CD4-positive, CD25-positive, alpha-beta regulatory T cell (primary cell): Measurements from ENCODE around the gene TUBGCP6. TPM values are rescaled to one million over a fixed set of nuclear protein-coding genes. Genes with fewer than 3 reads are reported as not detected.
A peak's percentile ranks its signal among the peaks of the same experiment; 100 is the strongest.

Experiments
- ATAC-seq, 2 donors: fragments of 150-1000 bp; cut with Tn5 transposase; one replicate each; pipeline ENCODE4 v1.10.0; 2021; ENCODE audit warnings: low read depth in 2 of 2, moderate number of reproducible peaks in 2 of 2, moderate library complexity in 1 of 2
- DNase-seq, 3 donors: peaks; one replicate each; pipeline versions ENCODE4 v3.0.0 to v3.0.0-alpha.2; 2012 to 2022; ENCODE audit warnings: mixed read lengths in 1 of 3
- H3K27ac ChIP-seq: one replicate; pipeline ENCODE4 v1.7.0; 2013; ENCODE audit warnings: mild to moderate bottlenecking, low read length; ENCODE audit not compliant: insufficient read depth, poor library complexity, severe bottlenecking
- H3K27me3 ChIP-seq: one replicate; pipeline ENCODE4 v1.7.0; 2013; ENCODE audit warnings: low read length; ENCODE audit not compliant: control insufficient read depth, insufficient read depth
- H3K36me3 ChIP-seq: one replicate; pipeline ENCODE4 v1.7.0; 2013; ENCODE audit warnings: mild to moderate bottlenecking, low read length, moderate library complexity; ENCODE audit not compliant: control insufficient read depth, insufficient read depth
- H3K4me1 ChIP-seq: 2 replicates; pipeline ENCODE4 v1.7.0; 2013; ENCODE audit warnings: mild to moderate bottlenecking, low read length; ENCODE audit not compliant: insufficient read depth, control insufficient read depth, poor library complexity, severe bottlenecking
- H3K4me3 ChIP-seq: one replicate; pipeline ENCODE4 v1.7.0; 2013; ENCODE audit warnings: low read depth, mild to moderate bottlenecking, low read length, moderate library complexity
- H3K9me3 ChIP-seq, 2 experiments: 1 replicate in 1 of 2; 2 replicates in 1 of 2; pipeline ENCODE4 v1.7.0; 2013; ENCODE audit warnings: low read length in 2 of 2, mild to moderate bottlenecking in 1 of 2, moderate library complexity in 1 of 2; ENCODE audit not compliant: control insufficient read depth in 2 of 2
- H3K27ac Mint-ChIP-seq, 3 donors: one replicate each; pipeline ENCODE4 v1.8.0; 2020 to 2022; ENCODE audit warnings: mild to moderate bottlenecking in 3 of 3, mixed read lengths in 3 of 3, moderate library complexity in 2 of 3
- H3K27me3 Mint-ChIP-seq: one replicate; pipeline ENCODE4 v1.8.0; 2022; ENCODE audit warnings: mild to moderate bottlenecking, mixed read lengths
- H3K36me3 Mint-ChIP-seq: one replicate; pipeline ENCODE4 v1.8.0; 2020; ENCODE audit warnings: mixed read lengths
- H3K4me1 Mint-ChIP-seq, 4 donors: one replicate each; pipeline ENCODE4 v1.8.0; 2020 to 2022; ENCODE audit warnings: mixed read lengths in 4 of 4, mild to moderate bottlenecking in 1 of 4
- H3K4me3 Mint-ChIP-seq, 4 donors: one replicate each; pipeline ENCODE4 v1.8.0; 2020 to 2022; ENCODE audit warnings: mild to moderate bottlenecking in 4 of 4, mixed read lengths in 4 of 4, moderate library complexity in 3 of 4
- H3K9me3 Mint-ChIP-seq, 7 donors: one replicate each; pipeline ENCODE4 v1.8.0; 2020 to 2022; ENCODE audit warnings: mixed read lengths in 7 of 7, mild to moderate bottlenecking in 3 of 7, moderate library complexity in 2 of 7
- polyA plus RNA-seq, 4 donors: library from polyadenylated mRNA; unstranded; fragments of 300-500 nt; fragmentation: Illumina TruSeq; gene quantifications; one replicate each; pipeline ENCODE4 v1.2.3, GENCODE V29; 2021
- total RNA-seq: library from RNA; stranded (reverse); gene quantifications from one replicate; pipeline ENCODE4 v1.2.3, GENCODE V29; 2022

Gene TUBGCP6
- total and polyA plus RNA-seq, 5 donors from 2014 or later = 14.0 to 132 (median 14.2) TPM

DNA sequence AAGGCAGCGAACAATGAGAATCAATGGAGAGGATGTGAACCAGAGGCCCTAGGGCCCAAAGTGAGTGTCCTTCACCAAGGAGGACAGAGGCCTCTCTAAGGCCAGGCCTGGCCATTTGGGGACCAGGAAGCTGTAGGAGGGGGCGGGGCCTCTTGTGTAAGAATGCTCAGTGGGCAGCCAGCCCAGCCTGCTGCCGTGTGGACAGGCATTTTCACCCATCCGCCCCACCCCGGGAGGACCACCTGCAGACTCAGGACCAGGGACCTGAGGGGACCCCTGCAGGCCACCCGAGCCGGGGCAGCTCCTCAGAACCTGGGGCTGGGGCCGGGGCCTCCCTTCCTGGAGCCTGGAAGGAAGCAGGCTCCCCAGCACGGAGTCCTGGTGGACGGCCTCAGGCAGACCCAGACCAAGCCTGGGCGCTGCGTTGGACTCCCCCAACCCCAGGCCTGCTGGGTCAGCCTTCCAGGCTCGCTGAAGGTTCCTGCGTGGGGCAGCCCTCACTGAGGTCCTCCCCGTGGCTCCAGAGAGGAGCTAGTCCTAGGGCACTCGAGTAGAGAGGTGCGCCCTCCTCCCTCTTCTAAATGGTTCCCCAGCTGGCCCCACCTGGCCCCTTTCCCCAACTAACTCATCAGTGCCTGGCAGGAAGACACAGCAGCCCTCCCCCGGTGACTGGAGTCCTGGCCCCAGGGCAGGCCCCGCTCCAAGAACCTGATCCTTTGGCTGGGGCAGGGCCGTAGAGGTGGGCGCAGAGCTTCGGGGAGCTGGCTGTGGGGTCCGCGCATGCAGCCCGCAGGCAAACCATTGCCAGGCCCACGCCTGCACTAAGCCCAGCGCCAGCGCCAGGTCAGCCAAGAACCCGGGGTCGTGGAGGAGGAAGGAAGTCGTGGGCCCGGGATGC lies 60.6 kb downstream of the TUBGCP6 start:
- peaks cover 32% of the 10 kb centered on the region for H3K4me1 ChIP-seq
- no peak overlapping the region for H3K27ac ChIP-seq
- peak overlapping the region; percentile 68 to 93 (median 76) for H3K4me3 Mint-ChIP-seq
- H3K27ac Mint-ChIP-seq = no peak overlapping the region
- H3K36me3 Mint-ChIP-seq = no peaks in the 10 kb centered on the region
- no peaks in the 10 kb centered on the region for H3K9me3 Mint-ChIP-seq
- H3K4me3 ChIP-seq = no peak overlapping the region
- ATAC-seq (no peak), DNase-seq (no peak)
- no peaks in the 10 kb centered on the region for H3K27me3 Mint-ChIP-seq
- no peaks in the 10 kb centered on the region for H3K27me3 ChIP-seq
- no peaks in the 10 kb centered on the region for H3K9me3 ChIP-seq
- H3K4me1 Mint-ChIP-seq = peaks cover 0 to 33% (median 6%) of the 10 kb centered on the region in 4 donors
- no peaks in the 10 kb centered on the region for H3K36me3 ChIP-seq

DNA sequence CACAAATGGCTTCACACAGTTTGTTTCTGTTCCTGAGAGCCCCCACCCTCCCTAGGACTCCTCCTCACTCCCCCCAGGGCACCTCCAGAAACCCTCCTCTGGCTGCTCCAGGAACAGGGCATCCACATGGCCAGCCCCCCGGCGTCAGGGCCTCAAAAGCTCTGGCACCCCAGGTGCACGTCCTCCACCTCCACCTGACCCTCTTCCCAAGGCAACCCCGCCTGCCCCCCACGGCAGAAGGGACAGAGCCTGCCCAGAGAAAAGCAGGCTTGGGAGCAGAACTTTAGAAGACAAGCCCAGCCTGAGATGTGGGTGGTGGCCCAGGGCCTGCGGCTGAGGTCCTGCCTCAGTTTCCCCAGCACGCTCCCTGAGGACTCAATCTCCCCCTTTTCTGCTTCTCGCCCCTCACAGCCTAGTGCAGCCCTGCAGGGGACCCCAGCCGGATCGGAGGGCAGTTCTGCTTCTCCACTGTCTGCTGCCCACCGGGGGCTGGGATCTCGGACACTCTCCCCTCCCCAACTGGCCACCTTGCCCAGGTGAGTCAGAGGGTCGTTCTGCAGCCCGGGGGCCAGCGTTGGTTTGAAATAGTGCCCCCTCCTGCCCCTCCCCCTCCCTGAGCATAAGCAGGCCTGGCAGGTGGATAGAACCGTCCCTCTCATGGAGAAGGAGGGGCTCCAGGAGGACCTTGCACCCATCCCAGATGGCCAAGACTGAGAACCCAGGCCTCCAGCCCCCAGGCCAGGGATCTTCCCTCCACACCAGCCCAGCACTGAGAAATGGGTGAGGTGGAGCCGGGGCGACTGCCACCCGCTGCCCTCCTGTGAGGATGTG lies 61.5 kb downstream of the TUBGCP6 start:
- Mint-ChIP-seq H3K36me3 (no peaks in the 10 kb centered on the region), H3K4me1 (peaks cover 0 to 25% (median 6%) of the 10 kb centered on the region in 4 donors), H3K4me3 (peak overlapping the region; percentile 61 to 87 (median 74)), H3K27me3 (no peaks in the 10 kb centered on the region), H3K27ac (no peak overlapping the region), H3K9me3 (no peaks in the 10 kb centered on the region)
- H3K9me3 ChIP-seq = no peaks in the 10 kb centered on the region
- H3K4me1 ChIP-seq = peaks cover 23% of the 10 kb centered on the region
- H3K4me3 ChIP-seq = no peak overlapping the region
- no peak overlapping the region for H3K27ac ChIP-seq
- DNase-seq (no peak), ATAC-seq (no peak)
- H3K36me3 ChIP-seq = no peaks in the 10 kb centered on the region
- H3K27me3 ChIP-seq = no peaks in the 10 kb centered on the region

DNA sequence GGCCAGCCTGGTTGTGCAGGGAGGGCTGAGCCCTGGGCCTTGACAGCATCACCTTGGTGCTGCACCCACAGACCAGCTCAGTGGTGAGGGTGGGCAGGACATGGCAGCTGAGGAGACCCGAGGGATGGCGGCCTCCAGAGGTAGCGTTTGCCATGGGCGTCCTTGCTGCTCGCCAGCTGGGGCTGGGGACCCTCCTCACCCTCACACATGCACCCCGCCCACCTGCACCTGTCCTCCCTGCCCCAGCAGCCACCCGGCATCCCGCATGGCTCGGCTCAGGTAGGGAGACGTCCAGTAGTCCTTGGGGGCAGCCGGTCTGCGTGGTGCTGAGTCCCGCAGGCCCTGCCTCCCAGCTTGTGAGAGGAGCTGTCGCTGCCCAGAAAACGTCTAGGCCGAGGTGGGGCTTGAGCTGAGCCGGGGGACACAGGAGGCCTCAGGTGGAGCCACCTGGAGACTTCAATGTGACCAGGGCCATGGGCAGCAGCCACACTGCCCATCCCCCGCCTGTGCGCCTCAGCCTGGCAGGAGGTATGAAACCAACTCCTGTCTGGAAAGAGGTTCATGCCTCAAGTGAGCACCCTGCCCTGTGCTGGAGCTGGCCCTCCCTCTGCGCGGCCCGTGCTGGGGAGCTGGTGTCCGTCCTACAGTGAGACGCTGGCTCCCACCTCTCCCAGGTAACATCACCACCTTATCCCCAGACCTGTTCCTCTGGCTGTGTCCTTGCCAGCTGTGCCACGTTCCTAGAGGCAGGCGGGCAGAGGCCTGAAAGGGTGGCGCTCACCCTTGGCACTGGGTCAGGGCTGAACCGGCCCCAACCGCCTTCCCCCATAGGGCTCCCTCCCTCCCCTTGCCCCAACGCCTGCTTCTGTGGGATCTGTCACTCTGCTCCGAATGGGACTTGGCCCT lies 62.4 kb downstream of the TUBGCP6 start:
- no peak for ATAC-seq
- H3K27ac ChIP-seq = no peak overlapping the region
- Mint-ChIP-seq H3K36me3 (no peaks in the 10 kb centered on the region), H3K4me3 (peak overlapping the region in 1 of 4 donors; percentile 80), H3K27me3 (no peaks in the 10 kb centered on the region), H3K4me1 (peaks cover 0 to 20% (median 5%) of the 10 kb centered on the region in 4 donors), H3K27ac (no peak overlapping the region), H3K9me3 (no peaks in the 10 kb centered on the region)
- no peak overlapping the region for H3K4me3 ChIP-seq
- peaks cover 18% of the 10 kb centered on the region for H3K4me1 ChIP-seq
- no peaks in the 10 kb centered on the region for H3K9me3 ChIP-seq
- DNase-seq = no peak
- H3K27me3 ChIP-seq = no peaks in the 10 kb centered on the region
- no peaks in the 10 kb centered on the region for H3K36me3 ChIP-seq

- Mint-ChIP-seq H3K4me1 (peaks cover 0 to 12% (median under 1%) of the 10 kb centered on the region in 4 donors), H3K36me3 (no peaks in the 10 kb centered on the region), H3K27me3 (no peaks in the 10 kb centered on the region), H3K4me3 (no peak overlapping the region), H3K9me3 (no peaks in the 10 kb centered on the region), H3K27ac (no peak overlapping the region)
- H3K4me3 ChIP-seq = no peak overlapping the region
- no peak overlapping the region for H3K27ac ChIP-seq
- peaks cover 6% of the 10 kb centered on the region for H3K4me1 ChIP-seq
- H3K9me3 ChIP-seq = no peaks in the 10 kb centered on the region
- no peak for DNase-seq
- no peak for ATAC-seq
- no peaks in the 10 kb centered on the region for H3K27me3 ChIP-seq
- no peaks in the 10 kb centered on the region for H3K36me3 ChIP-seq
Observed at GRCh38 chr22:50180727-50181521, 63.9 kb downstream of the TUBGCP6 start.

GRCh38 chr22:50179937-50180726 lies 64.7 kb downstream of the TUBGCP6 start:
- peak overlapping the region in 2 of 4 donors; percentile 10 to 87 for H3K4me3 Mint-ChIP-seq
- H3K4me1 Mint-ChIP-seq = peaks cover 0 to 10% (median under 1%) of the 10 kb centered on the region in 4 donors
- H3K36me3 Mint-ChIP-seq = no peaks in the 10 kb centered on the region
- no peak for DNase-seq
- Histone ChIP-seq H3K27ac (no peak overlapping the region), H3K27me3 (no peaks in the 10 kb centered on the region), H3K36me3 (no peaks in the 10 kb centered on the region), H3K4me1 (peaks cover 2% of the 10 kb centered on the region), H3K4me3 (no peak overlapping the region), H3K9me3 (no peaks in the 10 kb centered on the region)
- H3K9me3 Mint-ChIP-seq = no peaks in the 10 kb centered on the region
- H3K27ac Mint-ChIP-seq = no peak overlapping the region
- no peak for ATAC-seq
- no peaks in the 10 kb centered on the region for H3K27me3 Mint-ChIP-seq

DNA sequence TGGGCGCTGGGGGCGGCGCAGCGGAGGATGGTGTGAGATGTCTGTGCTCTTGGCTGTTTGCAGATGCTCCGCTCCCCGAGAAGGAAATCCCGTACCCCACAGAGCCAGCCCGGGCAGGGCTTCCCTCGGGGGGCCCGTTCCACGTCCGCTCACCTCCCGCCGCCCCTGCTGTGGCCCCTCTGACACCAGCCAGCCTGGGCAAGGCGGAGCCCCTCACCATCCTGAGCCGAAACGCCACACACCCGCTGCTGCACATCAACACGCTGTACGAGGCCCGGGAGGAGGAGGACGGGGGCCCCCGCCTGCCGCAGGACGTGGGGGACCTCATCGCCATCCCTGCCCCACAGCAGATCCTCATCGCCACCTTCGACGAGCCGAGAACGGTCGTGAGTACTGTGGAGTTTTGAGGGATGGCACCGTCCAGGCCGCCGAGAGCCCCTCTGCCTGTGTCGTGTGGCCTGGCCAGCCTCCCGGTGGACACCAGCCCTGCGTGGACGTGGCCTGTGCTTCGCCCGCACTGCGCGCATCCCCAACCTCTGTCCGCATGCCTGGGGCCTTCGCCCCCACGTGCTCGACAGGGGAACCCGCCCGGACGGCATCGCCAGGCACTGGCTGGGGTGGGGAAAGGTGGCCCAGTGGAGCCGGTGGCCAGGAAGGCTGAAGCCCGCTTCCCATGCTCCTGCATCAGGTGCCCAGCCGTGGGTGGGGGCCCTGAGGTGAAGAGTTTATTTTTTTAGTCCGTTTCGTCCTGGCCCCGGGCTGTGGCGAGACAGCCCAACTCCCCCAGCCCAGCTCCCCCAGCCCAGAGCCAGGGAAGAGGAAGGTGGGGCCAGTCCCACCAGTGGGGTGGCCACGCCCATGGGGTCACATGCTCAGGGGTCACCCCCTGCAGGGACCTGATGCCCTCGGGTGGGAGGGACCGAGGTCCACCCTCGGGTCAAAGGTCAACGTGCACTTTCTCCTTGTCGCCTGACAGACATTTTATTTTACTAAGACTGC lies 65.7 kb downstream of the TUBGCP6 start:
- H3K4me3 ChIP-seq = no peak overlapping the region
- H3K4me1 ChIP-seq = no peaks in the 10 kb centered on the region
- ATAC-seq (no peak), DNase-seq (no peak)
- Mint-ChIP-seq H3K36me3 (no peaks in the 10 kb centered on the region), H3K4me3 (peak overlapping the region in 1 of 4 donors; percentile 87), H3K27me3 (peaks cover 4% of the 10 kb centered on the region), H3K27ac (no peak overlapping the region), H3K9me3 (no peaks in the 10 kb centered on the region), H3K4me1 (peaks cover 0 to 6% (median under 1%) of the 10 kb centered on the region in 4 donors)
- no peaks in the 10 kb centered on the region for H3K9me3 ChIP-seq
- no peaks in the 10 kb centered on the region for H3K36me3 ChIP-seq
- no peaks in the 10 kb centered on the region for H3K27me3 ChIP-seq
- no peak overlapping the region for H3K27ac ChIP-seq
